HG02798 (cell line): Measurements from ENCODE around the gene TRMT1L.

Experiments used
- ATAC-seq: cut with Tn5 transposase; IDR thresholded peaks from one replicate; pipeline ENCODE4 v1.9.1; 2021; ENCODE audit warnings: mild to moderate bottlenecking; ENCODE audit not compliant: unreplicated experiment, poor library complexity

TRMT1L gene

GRCh38 chr1:185132534-185132933 lies 24.2 kb downstream of the TRMT1L start:
- ATAC-seq, result no peak

GRCh38 chr1:185129708-185130107 lies 27.0 kb downstream of the TRMT1L start:
- no peak for ATAC-seq

- no peak for ATAC-seq
Observed at GRCh38 chr1:185112356-185112755, 44.4 kb downstream of the TRMT1L start.

- ATAC-seq, result no peak
Observed at GRCh38 chr1:185111873-185112272, 44.9 kb downstream of the TRMT1L start.

GRCh38 chr1:185110145-185110544 lies 46.6 kb downstream of the TRMT1L start:
- no peak for ATAC-seq

- no peak for ATAC-seq
Observed at GRCh38 chr1:185108321-185108720, 48.4 kb downstream of the TRMT1L start.

GRCh38 chr1:185105121-185105520 lies 51.6 kb downstream of the TRMT1L start:
- no peak for ATAC-seq

- no peak for ATAC-seq
Observed at GRCh38 chr1:185104083-185104482, 52.7 kb downstream of the TRMT1L start.

- ATAC-seq, result no peak
Observed at GRCh38 chr1:185096531-185096930, 60.2 kb downstream of the TRMT1L start.

- ATAC-seq, result no peak
Observed at GRCh38 chr1:185094761-185095160, 62.0 kb downstream of the TRMT1L start.

- no peak for ATAC-seq
Observed at GRCh38 chr1:185091480-185091879, 65.3 kb downstream of the TRMT1L start.

- ATAC-seq, result no peak
Observed at GRCh38 chr1:185087746-185088145, 69.0 kb downstream of the TRMT1L start.

GRCh38 chr1:185087101-185087500 lies 69.7 kb downstream of the TRMT1L start:
- ATAC-seq, result no peak

GRCh38 chr1:185083818-185084217 lies 72.9 kb downstream of the TRMT1L start:
- no peak for ATAC-seq

GRCh38 chr1:185080422-185080821 lies 76.3 kb downstream of the TRMT1L start:
- ATAC-seq, result no peak

GRCh38 chr1:185077374-185077773 lies 79.4 kb downstream of the TRMT1L start:
- no peak for ATAC-seq

- no peak for ATAC-seq
Observed at GRCh38 chr1:185075476-185075875, 81.3 kb downstream of the TRMT1L start.

GRCh38 chr1:185074307-185074706 lies 82.4 kb downstream of the TRMT1L start:
- no peak for ATAC-seq

GRCh38 chr1:185073725-185074124 lies 83.0 kb downstream of the TRMT1L start:
- ATAC-seq, result no peak

GRCh38 chr1:185070051-185070450 lies 86.7 kb downstream of the TRMT1L start:
- no peak for ATAC-seq

- ATAC-seq, result no peak
Observed at GRCh38 chr1:185069202-185069772, 87.5 kb downstream of the TRMT1L start.

- no peak for ATAC-seq
Observed at GRCh38 chr1:185068341-185068740, 88.4 kb downstream of the TRMT1L start.
